GM23338 (cell line): ENCODE data around the gene NPM1.

Experiments
- CREB1 ChIP-seq: fragments of 250-450 bp; sonication (Bioruptor Pico); IDR thresholded peaks from 2 replicates; pipeline ENCODE4 v1.5.0; 2020; ENCODE audit warnings: low read depth, mild to moderate bottlenecking, moderate library complexity
- EZH2 ChIP-seq: fragments of 200-600 bp; sonication (generic); IDR thresholded peaks from one replicate; pipeline ENCODE4 v1.8.0; 2017; ENCODE audit warnings: antibody characterized with exemption, mild to moderate bottlenecking, low read depth; ENCODE audit not compliant: unreplicated experiment
- EZH2phosphoT487 ChIP-seq: fragments of 200-600 bp; sonication (generic); IDR thresholded peaks from one replicate; pipeline ENCODE4 v1.8.1; 2018; ENCODE audit warnings: antibody characterized with exemption; ENCODE audit not compliant: unreplicated experiment
- JUNB ChIP-seq: IDR thresholded peaks from one replicate; pipeline ENCODE4 v1.6.1; 2016; ENCODE audit warnings: antibody characterized with exemption; ENCODE audit not compliant: unreplicated experiment
- NANOG ChIP-seq: IDR thresholded peaks from 2 replicates; pipeline ENCODE4 v1.6.1; 2016; ENCODE audit warnings: antibody characterized with exemption, borderline replicate concordance
- POLR2AphosphoS5 ChIP-seq: IDR thresholded peaks from 2 replicates; pipeline ENCODE4 v1.6.1; 2016; ENCODE audit warnings: antibody characterized with exemption, low read depth
- STAT1 ChIP-seq: IDR thresholded peaks from one replicate; pipeline ENCODE4 v1.6.1; 2016; ENCODE audit warnings: antibody characterized with exemption; ENCODE audit not compliant: unreplicated experiment
- ZNF114 ChIP-seq: fragments of 250-450 bp; sonication (Bioruptor Pico); IDR thresholded peaks from 2 replicates; pipeline ENCODE4 v1.5.0; 2020; ENCODE audit warnings: mild to moderate bottlenecking, moderate library complexity
- ZNF331 ChIP-seq: fragments of 250-450 bp; sonication (Bioruptor Pico); IDR thresholded peaks from 2 replicates; pipeline ENCODE4 v1.5.0; 2020; ENCODE audit warnings: low read depth, mild to moderate bottlenecking, moderate library complexity
- TF ChIP-seq, protein P1 (sequence below), 2 experiments: fragments of 200-600 bp in 1 of 2; sonication (generic) in 1 of 2; conservative IDR thresholded peaks; 2 replicates each; pipeline versions ENCODE4 v1.5.1 to v1.6.1; 2016 to 2017; ENCODE audit warnings: antibody characterized with exemption in 2 of 2, low read depth in 2 of 2, mild to moderate bottlenecking in 2 of 2, moderate library complexity in 1 of 2
- TF ChIP-seq, protein P2 (sequence below): fragments of 250-450 bp; sonication (Bioruptor Pico); IDR thresholded peaks from 2 replicates; pipeline ENCODE4 v1.5.0; 2020; ENCODE audit warnings: mild to moderate bottlenecking, moderate library complexity
- TF ChIP-seq, protein P3 (sequence below): IDR thresholded peaks from one replicate; pipeline ENCODE4 v1.6.1; 2018; ENCODE audit warnings: antibody characterized with exemption; ENCODE audit not compliant: unreplicated experiment
- TF ChIP-seq, protein P4 (sequence below): IDR thresholded peaks from 2 replicates; pipeline ENCODE4 v1.6.1; 2016; ENCODE audit warnings: antibody characterized with exemption

DNA sequence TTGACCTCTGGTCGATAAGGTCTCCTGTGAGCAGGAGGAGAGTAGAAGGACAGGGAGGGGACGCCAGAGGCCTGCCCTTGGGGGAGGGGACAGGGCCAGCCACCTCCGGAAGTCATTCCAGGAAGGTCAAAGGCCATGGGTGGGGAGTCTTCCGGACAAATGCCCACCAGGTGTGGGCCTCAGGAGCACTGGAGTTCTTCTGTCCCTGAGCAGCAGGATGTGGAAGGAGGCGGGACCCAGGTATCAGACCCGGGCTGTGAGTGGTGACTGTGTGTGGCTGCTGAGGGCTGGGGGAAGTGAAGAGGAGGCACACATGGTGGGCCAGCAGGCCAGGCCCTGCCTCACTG lies 45.7 kb downstream of the NPM1 start:
- TF ChIP-seq, protein P1, sequence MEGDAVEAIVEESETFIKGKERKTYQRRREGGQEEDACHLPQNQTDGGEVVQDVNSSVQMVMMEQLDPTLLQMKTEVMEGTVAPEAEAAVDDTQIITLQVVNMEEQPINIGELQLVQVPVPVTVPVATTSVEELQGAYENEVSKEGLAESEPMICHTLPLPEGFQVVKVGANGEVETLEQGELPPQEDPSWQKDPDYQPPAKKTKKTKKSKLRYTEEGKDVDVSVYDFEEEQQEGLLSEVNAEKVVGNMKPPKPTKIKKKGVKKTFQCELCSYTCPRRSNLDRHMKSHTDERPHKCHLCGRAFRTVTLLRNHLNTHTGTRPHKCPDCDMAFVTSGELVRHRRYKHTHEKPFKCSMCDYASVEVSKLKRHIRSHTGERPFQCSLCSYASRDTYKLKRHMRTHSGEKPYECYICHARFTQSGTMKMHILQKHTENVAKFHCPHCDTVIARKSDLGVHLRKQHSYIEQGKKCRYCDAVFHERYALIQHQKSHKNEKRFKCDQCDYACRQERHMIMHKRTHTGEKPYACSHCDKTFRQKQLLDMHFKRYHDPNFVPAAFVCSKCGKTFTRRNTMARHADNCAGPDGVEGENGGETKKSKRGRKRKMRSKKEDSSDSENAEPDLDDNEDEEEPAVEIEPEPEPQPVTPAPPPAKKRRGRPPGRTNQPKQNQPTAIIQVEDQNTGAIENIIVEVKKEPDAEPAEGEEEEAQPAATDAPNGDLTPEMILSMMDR (conservative IDR thresholded peaks at IDR 0.05; ENCODE audit: low read depth in 2 of 2) = no peak
- TF ChIP-seq EZH2phosphoT487 = no peak
- TF ChIP-seq, protein P2, sequence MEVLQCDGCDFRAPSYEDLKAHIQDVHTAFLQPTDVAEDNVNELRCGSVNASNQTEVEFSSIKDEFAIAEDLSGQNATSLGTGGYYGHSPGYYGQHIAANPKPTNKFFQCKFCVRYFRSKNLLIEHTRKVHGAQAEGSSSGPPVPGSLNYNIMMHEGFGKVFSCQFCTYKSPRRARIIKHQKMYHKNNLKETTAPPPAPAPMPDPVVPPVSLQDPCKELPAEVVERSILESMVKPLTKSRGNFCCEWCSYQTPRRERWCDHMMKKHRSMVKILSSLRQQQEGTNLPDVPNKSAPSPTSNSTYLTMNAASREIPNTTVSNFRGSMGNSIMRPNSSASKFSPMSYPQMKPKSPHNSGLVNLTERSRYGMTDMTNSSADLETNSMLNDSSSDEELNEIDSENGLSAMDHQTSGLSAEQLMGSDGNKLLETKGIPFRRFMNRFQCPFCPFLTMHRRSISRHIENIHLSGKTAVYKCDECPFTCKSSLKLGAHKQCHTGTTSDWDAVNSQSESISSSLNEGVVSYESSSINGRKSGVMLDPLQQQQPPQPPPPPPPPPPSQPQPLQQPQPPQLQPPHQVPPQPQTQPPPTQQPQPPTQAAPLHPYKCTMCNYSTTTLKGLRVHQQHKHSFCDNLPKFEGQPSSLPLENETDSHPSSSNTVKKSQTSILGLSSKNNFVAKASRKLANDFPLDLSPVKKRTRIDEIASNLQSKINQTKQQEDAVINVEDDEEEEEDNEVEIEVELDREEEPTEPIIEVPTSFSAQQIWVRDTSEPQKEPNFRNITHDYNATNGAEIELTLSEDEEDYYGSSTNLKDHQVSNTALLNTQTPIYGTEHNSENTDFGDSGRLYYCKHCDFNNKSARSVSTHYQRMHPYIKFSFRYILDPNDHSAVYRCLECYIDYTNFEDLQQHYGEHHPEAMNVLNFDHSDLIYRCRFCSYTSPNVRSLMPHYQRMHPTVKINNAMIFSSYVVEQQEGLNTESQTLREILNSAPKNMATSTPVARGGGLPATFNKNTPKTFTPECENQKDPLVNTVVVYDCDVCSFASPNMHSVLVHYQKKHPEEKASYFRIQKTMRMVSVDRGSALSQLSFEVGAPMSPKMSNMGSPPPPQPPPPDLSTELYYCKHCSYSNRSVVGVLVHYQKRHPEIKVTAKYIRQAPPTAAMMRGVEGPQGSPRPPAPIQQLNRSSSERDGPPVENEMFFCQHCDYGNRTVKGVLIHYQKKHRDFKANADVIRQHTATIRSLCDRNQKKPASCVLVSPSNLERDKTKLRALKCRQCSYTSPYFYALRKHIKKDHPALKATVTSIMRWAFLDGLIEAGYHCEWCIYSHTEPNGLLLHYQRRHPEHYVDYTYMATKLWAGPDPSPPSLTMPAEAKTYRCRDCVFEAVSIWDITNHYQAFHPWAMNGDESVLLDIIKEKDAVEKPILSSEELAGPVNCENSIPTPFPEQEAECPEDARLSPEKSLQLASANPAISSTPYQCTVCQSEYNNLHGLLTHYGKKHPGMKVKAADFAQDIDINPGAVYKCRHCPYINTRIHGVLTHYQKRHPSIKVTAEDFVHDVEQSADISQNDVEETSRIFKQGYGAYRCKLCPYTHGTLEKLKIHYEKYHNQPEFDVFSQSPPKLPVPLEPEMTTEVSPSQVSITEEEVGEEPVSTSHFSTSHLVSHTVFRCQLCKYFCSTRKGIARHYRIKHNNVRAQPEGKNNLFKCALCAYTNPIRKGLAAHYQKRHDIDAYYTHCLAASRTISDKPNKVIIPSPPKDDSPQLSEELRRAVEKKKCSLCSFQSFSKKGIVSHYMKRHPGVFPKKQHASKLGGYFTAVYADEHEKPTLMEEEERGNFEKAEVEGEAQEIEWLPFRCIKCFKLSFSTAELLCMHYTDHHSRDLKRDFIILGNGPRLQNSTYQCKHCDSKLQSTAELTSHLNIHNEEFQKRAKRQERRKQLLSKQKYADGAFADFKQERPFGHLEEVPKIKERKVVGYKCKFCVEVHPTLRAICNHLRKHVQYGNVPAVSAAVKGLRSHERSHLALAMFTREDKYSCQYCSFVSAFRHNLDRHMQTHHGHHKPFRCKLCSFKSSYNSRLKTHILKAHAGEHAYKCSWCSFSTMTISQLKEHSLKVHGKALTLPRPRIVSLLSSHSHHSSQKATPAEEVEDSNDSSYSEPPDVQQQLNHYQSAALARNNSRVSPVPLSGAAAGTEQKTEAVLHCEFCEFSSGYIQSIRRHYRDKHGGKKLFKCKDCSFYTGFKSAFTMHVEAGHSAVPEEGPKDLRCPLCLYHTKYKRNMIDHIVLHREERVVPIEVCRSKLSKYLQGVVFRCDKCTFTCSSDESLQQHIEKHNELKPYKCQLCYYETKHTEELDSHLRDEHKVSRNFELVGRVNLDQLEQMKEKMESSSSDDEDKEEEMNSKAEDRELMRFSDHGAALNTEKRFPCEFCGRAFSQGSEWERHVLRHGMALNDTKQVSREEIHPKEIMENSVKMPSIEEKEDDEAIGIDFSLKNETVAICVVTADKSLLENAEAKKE (CRISPR knock-in tag) = no peak
- no peak for TF ChIP-seq POLR2AphosphoS5
- TF ChIP-seq, protein P3, sequence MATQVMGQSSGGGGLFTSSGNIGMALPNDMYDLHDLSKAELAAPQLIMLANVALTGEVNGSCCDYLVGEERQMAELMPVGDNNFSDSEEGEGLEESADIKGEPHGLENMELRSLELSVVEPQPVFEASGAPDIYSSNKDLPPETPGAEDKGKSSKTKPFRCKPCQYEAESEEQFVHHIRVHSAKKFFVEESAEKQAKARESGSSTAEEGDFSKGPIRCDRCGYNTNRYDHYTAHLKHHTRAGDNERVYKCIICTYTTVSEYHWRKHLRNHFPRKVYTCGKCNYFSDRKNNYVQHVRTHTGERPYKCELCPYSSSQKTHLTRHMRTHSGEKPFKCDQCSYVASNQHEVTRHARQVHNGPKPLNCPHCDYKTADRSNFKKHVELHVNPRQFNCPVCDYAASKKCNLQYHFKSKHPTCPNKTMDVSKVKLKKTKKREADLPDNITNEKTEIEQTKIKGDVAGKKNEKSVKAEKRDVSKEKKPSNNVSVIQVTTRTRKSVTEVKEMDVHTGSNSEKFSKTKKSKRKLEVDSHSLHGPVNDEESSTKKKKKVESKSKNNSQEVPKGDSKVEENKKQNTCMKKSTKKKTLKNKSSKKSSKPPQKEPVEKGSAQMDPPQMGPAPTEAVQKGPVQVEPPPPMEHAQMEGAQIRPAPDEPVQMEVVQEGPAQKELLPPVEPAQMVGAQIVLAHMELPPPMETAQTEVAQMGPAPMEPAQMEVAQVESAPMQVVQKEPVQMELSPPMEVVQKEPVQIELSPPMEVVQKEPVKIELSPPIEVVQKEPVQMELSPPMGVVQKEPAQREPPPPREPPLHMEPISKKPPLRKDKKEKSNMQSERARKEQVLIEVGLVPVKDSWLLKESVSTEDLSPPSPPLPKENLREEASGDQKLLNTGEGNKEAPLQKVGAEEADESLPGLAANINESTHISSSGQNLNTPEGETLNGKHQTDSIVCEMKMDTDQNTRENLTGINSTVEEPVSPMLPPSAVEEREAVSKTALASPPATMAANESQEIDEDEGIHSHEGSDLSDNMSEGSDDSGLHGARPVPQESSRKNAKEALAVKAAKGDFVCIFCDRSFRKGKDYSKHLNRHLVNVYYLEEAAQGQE = no peak
- no peak for TF ChIP-seq CREB1 (CRISPR knock-in tag)
- no peak for TF ChIP-seq ZNF331 (CRISPR knock-in tag)
- TF ChIP-seq, protein P4, sequence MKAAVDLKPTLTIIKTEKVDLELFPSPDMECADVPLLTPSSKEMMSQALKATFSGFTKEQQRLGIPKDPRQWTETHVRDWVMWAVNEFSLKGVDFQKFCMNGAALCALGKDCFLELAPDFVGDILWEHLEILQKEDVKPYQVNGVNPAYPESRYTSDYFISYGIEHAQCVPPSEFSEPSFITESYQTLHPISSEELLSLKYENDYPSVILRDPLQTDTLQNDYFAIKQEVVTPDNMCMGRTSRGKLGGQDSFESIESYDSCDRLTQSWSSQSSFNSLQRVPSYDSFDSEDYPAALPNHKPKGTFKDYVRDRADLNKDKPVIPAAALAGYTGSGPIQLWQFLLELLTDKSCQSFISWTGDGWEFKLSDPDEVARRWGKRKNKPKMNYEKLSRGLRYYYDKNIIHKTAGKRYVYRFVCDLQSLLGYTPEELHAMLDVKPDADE = no peak
- no peak for TF ChIP-seq EZH2
- TF ChIP-seq ZNF114 = no peak
- no peak for TF ChIP-seq STAT1
- no peak for TF ChIP-seq JUNB
- TF ChIP-seq NANOG = no peak
